LNCaP clone FGC (cell line): ENCODE measurements around the gene CCDC50.

Experiments used
- DNase-seq: peaks from one replicate; pipeline ENCODE4 v3.0.0-alpha.2; 2011; ENCODE audit warnings: low read depth
- H3K4me3 ChIP-seq: 2 replicates; pipeline ENCODE4 v1.5.1; 2011; ENCODE audit warnings: mild to moderate bottlenecking, low read depth, low read length, control low read depth
- CTCF ChIP-seq: IDR thresholded peaks from 2 replicates; pipeline ENCODE4 v1.5.1; 2012; ENCODE audit warnings: mild to moderate bottlenecking; ENCODE audit not compliant: control insufficient read depth, insufficient read depth; ENCODE audit errors: extremely low read depth

The CCDC50 gene

GRCh38 chr3:191302451-191302850, 26.7 kb upstream of the CCDC50 start:
- no peak for TF ChIP-seq CTCF
- DNase-seq = peak; percentile 47
- no peak overlapping the region for H3K4me3 ChIP-seq

- no peak for TF ChIP-seq CTCF
- no peak overlapping the region for H3K4me3 ChIP-seq
- no peak for DNase-seq
Observed at GRCh38 chr3:191303596-191303995, 25.6 kb upstream of the CCDC50 start.

- no peak for DNase-seq
- TF ChIP-seq CTCF = no peak
- no peak overlapping the region for H3K4me3 ChIP-seq
Observed at GRCh38 chr3:191306428-191306827, 22.8 kb upstream of the CCDC50 start.

- TF ChIP-seq CTCF = no peak
Observed at GRCh38 chr3:191307341-191307740, 21.9 kb upstream of the CCDC50 start.

GRCh38 chr3:191313296-191313695, 15.9 kb upstream of the CCDC50 start:
- no peak for TF ChIP-seq CTCF
- no peak for DNase-seq
- no peak overlapping the region for H3K4me3 ChIP-seq

More at GRCh38 chr3:191307341-191307740, 21.9 kb upstream of the CCDC50 start:
- no peak overlapping the region for H3K4me3 ChIP-seq
- no peak for DNase-seq

- no peak for TF ChIP-seq CTCF
- DNase-seq = no peak
- H3K4me3 ChIP-seq = no peak overlapping the region
Observed at GRCh38 chr3:191314109-191314728, 15.0 kb upstream of the CCDC50 start.
